Measurements from ENCODE around the gene SLC16A11.
"Not testable (repeated sequence)": the region's sequence is repeated elsewhere in the genome, so short reads cannot be mapped to it uniquely, and the experiment has no call there.

Gene SLC16A11

DNA sequence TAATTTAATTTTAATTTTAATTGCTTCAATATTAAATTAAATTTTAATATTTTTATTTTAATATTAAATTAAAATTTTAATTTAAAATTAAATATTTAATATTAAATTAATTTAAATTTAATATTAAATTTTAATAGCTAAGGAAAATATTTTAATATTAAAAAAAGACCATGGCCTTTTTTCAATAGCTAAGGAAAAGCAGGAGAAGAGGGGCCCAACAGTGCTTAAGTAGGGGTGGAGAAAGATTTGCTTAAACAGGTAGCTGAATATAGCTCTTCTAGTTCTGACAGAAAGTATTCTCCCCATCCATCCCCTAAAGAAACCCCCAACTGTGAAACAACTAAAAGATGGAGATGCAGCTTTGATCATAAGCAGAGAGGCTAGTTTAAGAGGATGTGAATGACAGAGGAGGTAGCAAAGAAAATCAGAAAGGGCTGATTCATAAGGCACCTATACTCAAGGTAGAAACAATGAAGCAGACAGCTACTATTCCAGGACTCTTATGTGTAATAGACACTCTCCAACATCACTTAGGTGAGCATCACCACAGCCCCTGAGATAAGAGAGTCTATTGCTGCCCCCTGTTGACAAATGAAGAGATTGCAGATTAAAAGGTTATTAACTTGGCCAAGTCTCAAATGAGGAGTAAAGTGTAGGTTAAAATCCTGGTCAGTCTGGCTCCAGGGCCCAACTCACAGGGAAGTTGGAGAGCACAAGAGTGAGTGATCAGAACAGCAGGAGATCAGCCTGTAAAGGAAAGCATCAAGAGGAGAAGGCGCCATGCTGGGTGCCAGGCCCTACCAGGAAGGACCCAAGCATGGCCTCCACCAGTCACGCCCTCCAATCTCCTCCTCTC lies 39.3 kb downstream of the SLC16A11 start:
- no peak for DNase-seq

GRCh38 chr17:7003745-7004144 lies 40.1 kb downstream of the SLC16A11 start:
- DNase-seq = no peak

DNA sequence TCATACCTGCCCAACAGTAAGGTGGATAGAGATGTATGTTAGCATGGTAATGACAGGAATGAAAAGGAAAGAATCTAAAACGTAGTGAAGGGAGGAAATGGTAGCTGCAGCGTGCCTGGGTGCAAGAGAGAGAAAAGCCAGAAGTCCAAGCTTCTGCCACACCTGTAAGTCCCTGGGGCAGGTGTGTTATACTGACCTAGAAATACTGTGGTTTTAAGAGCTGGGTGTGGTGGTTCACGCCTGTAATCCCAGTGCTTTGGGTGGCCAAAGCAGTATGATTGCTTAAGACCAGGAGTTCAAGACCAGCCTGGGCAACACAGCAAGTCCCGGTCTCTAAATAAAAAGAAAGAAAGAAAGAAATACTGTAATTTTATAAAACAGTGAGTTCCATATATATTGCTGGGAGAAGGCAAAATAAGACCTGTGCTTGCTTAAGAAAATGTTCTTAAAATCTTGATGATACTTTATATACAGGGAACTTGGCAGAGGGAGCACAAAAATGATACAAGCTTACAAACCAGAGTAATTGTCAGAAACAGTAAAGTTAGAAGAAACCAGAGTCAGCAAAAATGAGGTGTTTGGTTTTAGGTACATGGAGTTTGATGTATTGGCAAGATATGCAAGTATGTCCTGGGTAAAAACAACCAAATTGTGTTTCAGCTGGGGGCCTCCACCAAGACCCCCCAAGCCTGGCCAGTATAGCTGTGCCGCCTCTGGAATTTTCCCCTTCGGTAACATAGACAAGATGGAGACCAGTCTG lies 41.4 kb downstream of the SLC16A11 start:
- DNase-seq = no peak

DNA sequence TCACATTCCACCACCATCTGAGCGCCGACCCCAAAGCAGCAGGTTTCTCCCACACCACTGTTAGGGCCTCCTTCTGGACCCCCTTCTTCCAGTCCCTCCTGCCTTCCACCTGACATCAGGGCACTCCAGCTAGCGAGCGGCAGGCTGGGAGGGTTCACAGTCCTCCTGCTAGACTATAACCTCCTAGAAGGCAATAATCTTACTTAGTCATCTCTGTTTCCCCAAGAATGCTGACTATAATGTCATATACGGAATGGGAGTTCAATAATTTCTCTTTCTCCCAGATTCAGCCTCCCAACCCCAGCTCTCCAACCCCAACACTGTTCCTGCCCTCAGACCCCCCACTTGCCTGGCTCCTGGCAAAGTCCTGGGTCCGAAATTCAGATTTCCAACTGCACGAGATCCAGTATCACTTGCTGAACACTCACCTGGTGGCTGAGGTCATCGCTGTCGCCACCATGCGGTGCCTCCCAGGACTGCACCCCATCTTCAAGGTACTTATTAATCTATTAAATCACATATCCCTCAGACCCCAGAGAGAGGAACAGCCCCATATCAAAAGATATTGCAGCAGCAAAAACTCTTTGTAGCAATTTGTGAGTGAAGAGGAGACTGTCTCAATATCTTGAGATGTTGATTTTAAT lies 42.5 kb downstream of the SLC16A11 start:
- DNase-seq = no peak

- DNase-seq = no peak
Observed at GRCh38 chr17:6998855-6999508, 44.9 kb downstream of the SLC16A11 start.

GRCh38 chr17:6997171-6997570 lies 46.7 kb downstream of the SLC16A11 start:
- no peak for DNase-seq

GRCh38 chr17:6996256-6997011 lies 47.5 kb downstream of the SLC16A11 start:
- DNase-seq = no peak

DNA sequence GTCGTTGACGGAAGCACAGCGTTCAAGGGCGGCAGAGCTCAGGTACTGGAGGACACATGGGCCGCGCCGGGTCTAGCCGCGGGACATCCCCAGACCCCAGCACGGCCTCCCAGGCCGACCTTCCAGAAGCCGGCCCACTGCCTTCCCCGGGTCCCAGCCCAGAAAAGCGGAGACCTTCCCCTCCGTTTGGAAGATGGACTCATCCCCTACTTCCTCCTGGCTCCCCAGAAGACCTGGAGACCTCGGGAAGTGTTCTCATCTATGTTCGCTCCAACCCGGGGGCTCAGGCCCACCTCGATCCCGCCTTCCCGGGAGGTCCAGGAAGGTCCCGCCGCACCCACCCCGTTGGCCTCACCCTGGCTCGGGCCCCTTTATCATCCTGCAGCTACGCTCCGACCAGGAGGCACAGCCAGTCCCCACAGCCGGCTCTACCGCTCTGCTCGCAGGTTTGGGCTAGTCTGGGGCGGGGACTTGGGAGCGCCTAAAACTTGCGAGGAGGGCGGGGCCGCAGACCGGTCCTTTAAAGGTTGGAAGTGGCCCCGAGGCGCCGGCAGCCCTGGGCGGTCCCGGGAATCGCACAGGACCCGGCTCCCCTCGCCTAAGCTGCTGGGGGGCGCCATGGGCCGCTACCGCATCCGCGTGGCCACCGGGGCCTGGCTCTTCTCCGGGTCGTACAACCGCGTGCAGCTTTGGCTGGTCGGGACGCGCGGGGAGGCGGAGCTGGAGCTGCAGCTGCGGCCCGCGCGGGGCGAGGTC lies 48.2 kb downstream of the SLC16A11 start, which contains the start of gene ALOX12:
Gene ALOX12 (plus strand): TSS at position 550 of the 756 bp plus-strand sequence. CDS start 69 bp downstream, at position 619.
- no peak for DNase-seq

GRCh38 chr17:6994666-6995256 lies 49.1 kb downstream of the SLC16A11 start:
- DNase-seq = no peak

DNA sequence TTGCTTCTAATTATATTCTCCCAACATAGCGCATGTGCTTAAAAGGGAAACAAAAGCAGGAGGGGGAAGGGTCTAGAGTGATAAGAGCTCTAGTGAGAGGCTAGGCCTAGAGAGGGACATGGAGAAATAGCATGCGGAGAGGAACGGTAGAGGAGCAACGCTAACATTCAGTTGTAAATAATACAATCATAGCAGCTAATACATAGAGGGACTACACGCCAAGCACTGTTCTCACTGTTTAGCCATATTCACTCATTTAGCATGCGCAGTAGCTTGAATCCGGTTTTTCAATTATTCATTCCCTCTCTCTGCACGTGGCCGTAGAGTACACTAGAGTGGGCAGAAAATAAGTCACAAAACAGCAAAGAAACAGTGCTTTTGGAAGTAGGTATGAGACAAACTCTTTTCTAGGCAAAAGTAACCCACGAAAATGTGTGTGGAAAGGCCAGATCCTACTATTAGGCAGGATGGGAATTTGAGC lies 49.7 kb downstream of the SLC16A11 start:
- DNase-seq = no peak

- DNase-seq = not testable (repeated sequence)
Observed at GRCh38 chr17:6993613-6994056, 50.3 kb downstream of the SLC16A11 start.

All from right hindlimb (tissue), 1 donor.